Neural progenitor cell (in vitro differentiated cells): ENCODE data around the gene ARHGAP30. TPM values are rescaled to one million over a fixed set of nuclear protein-coding genes. Genes with fewer than 3 reads are reported as not detected.

Source experiments
- DNase-seq: peaks from one replicate; pipeline ENCODE4 v3.0.0-alpha.2; 2016; ENCODE audit warnings: low spot score
- H2AFZ ChIP-seq: fragments of 200-600 bp; sonication (generic); replicated peaks from 2 replicates; pipeline ENCODE4 v1.6.1; 2016; ENCODE audit warnings: antibody characterized with exemption
- H3F3A ChIP-seq: fragments of 200-600 bp; sonication (generic); 2 replicates; pipeline ENCODE4 v1.6.1; 2016; ENCODE audit warnings: antibody characterized with exemption, low read depth
- H3K27ac ChIP-seq: fragments of 200-600 bp; sonication (generic); 2 replicates; pipeline ENCODE4 v1.5.1; 2016; ENCODE audit warnings: mild to moderate bottlenecking
- H3K27me3 ChIP-seq: fragments of 200-600 bp; sonication (generic); 2 replicates; pipeline ENCODE4 v1.6.1; 2016; ENCODE audit warnings: mild to moderate bottlenecking, moderate library complexity
- H3K36me3 ChIP-seq: fragments of 200-600 bp; sonication (generic); 2 replicates; pipeline ENCODE4 v1.5.1; 2016
- H3K4me1 ChIP-seq: fragments of 200-600 bp; sonication (generic); 2 replicates; pipeline ENCODE4 v1.6.1; 2016; ENCODE audit warnings: mixed run types
- H3K4me2 ChIP-seq: fragments of 200-600 bp; sonication (generic); 2 replicates; pipeline ENCODE4 v1.6.1; 2016
- H3K4me3 ChIP-seq: fragments of 200-600 bp; sonication (generic); 2 replicates; pipeline ENCODE4 v1.5.1; 2016
- H3K79me2 ChIP-seq: fragments of 200-600 bp; sonication (generic); 2 replicates; pipeline ENCODE4 v1.6.1; 2016; ENCODE audit warnings: low read depth
- H3K9ac ChIP-seq: fragments of 200-600 bp; sonication (generic); 2 replicates; pipeline ENCODE4 v1.6.1; 2016
- H3K9me3 ChIP-seq: fragments of 200-600 bp; sonication (generic); 2 replicates; pipeline ENCODE4 v1.5.1; 2016; ENCODE audit warnings: low read depth
- H4K20me1 ChIP-seq: fragments of 200-600 bp; sonication (generic); 2 replicates; pipeline ENCODE4 v1.6.1; 2016; ENCODE audit warnings: low read depth
- H3K27ac Mint-ChIP-seq: 3 replicates; pipeline ENCODE4 v1.8.0; 2021; ENCODE audit warnings: mixed read lengths
- H3K27me3 Mint-ChIP-seq: 2 replicates; pipeline ENCODE4 v1.8.0; 2022; ENCODE audit warnings: low read depth, mild to moderate bottlenecking, inconsistent platforms, moderate library complexity, mixed read lengths; ENCODE audit not compliant: insufficient read depth
- H3K36me3 Mint-ChIP-seq: 3 replicates; pipeline ENCODE4 v1.8.0; 2021; ENCODE audit warnings: mixed read lengths
- H3K4me1 Mint-ChIP-seq: 3 replicates; pipeline ENCODE4 v1.8.0; 2021; ENCODE audit warnings: mixed read lengths
- H3K4me3 Mint-ChIP-seq: 3 replicates; pipeline ENCODE4 v1.8.0; 2021; ENCODE audit warnings: mild to moderate bottlenecking, moderate library complexity, mixed read lengths
- H3K9me3 Mint-ChIP-seq: 3 replicates; pipeline ENCODE4 v1.8.0; 2020; ENCODE audit warnings: mixed read lengths
- EZH2 ChIP-seq: fragments of 200-600 bp; sonication (generic); IDR thresholded peaks from 2 replicates; pipeline ENCODE4 v1.6.1; 2017; ENCODE audit warnings: antibody characterized with exemption, mild to moderate bottlenecking, moderate library complexity
- EZH2phosphoT487 ChIP-seq: fragments of 200-600 bp; sonication (generic); IDR thresholded peaks from 2 replicates; pipeline ENCODE4 v1.6.1; 2017; ENCODE audit warnings: antibody characterized with exemption
- total RNA-seq: library from RNA; depleted of rRNA; stranded (reverse); fragments of >200 nt; gene quantifications from 2 replicates; pipeline ENCODE4 v1.2.3, GENCODE V29; 2015; ENCODE audit warnings: low replicate concordance
- TF ChIP-seq, protein P1 (sequence below): fragments of 200-600 bp; sonication (generic); IDR thresholded peaks from 2 replicates; pipeline ENCODE4 v1.5.1; 2017; ENCODE audit warnings: antibody characterized with exemption, mild to moderate bottlenecking

Gene ARHGAP30
- total RNA-seq, 1 donor from 2014 or later: not detected

DNA sequence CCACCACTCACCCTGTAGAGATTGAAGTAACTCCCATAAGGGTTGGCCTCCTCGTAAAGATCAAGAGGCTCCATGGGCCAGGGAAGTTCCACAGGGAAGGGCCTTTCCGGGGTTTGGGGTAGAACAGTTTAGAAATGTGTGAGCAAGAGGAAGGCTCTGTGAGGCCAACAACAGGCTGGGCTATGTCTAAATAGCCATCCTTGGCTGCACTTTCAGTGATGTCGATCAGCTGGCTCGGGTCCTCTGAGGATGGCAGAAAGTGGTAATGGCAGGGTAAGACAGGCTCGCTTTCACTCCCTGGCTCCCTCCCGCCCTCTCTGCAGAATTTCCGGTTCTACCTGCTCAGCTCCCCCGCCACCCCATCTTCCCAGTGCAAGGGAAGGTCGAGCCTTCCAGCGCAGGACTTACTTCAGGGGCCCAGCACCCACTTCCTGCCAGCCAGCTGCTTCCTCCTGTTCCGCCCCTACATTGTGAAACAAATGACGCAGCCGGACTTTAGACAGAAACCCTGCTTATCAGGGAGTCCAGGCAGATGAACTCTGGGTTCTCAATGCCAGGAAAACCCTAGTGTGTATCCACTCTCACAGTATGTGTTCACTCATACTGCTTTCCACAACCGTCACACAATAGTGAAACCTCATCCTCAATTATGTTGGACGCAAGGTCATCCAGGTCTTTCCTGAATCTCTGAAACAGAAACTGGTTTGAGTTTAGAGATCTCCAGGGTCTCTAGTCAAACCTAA lies 56.0 kb downstream of the ARHGAP30 start:
- DNase-seq: no peak
- H3K4me3 ChIP-seq: no peak overlapping the region
- H3K4me1 ChIP-seq: peaks cover 8% of the 10 kb centered on the region
- no peak overlapping the region for H2AFZ ChIP-seq
- no peak for TF ChIP-seq EZH2
- no peak for TF ChIP-seq EZH2phosphoT487
- TF ChIP-seq, protein P1, sequence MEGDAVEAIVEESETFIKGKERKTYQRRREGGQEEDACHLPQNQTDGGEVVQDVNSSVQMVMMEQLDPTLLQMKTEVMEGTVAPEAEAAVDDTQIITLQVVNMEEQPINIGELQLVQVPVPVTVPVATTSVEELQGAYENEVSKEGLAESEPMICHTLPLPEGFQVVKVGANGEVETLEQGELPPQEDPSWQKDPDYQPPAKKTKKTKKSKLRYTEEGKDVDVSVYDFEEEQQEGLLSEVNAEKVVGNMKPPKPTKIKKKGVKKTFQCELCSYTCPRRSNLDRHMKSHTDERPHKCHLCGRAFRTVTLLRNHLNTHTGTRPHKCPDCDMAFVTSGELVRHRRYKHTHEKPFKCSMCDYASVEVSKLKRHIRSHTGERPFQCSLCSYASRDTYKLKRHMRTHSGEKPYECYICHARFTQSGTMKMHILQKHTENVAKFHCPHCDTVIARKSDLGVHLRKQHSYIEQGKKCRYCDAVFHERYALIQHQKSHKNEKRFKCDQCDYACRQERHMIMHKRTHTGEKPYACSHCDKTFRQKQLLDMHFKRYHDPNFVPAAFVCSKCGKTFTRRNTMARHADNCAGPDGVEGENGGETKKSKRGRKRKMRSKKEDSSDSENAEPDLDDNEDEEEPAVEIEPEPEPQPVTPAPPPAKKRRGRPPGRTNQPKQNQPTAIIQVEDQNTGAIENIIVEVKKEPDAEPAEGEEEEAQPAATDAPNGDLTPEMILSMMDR: no peak
- H3K27me3 Mint-ChIP-seq: peaks cover 10% of the 10 kb centered on the region
- no peaks in the 10 kb centered on the region for H3K27me3 ChIP-seq
- no peak overlapping the region for H3K9ac ChIP-seq
- peaks cover 9% of the 10 kb centered on the region for H3K4me1 Mint-ChIP-seq
- H3K27ac ChIP-seq: no peak overlapping the region
- H3K79me2 ChIP-seq: peaks cover 99% of the 10 kb centered on the region
- H3K36me3 ChIP-seq: no peaks in the 10 kb centered on the region
- no peaks in the 10 kb centered on the region for H3K9me3 ChIP-seq
- H4K20me1 ChIP-seq: peaks cover 58% of the 10 kb centered on the region
- H3K9me3 Mint-ChIP-seq: no peaks in the 10 kb centered on the region
- no peaks in the 10 kb centered on the region for H3F3A ChIP-seq
- H3K4me2 ChIP-seq: no peak overlapping the region
- no peaks in the 10 kb centered on the region for H3K36me3 Mint-ChIP-seq
- H3K4me3 Mint-ChIP-seq: no peak overlapping the region
- H3K27ac Mint-ChIP-seq: peak overlapping the region; percentile 70

DNA sequence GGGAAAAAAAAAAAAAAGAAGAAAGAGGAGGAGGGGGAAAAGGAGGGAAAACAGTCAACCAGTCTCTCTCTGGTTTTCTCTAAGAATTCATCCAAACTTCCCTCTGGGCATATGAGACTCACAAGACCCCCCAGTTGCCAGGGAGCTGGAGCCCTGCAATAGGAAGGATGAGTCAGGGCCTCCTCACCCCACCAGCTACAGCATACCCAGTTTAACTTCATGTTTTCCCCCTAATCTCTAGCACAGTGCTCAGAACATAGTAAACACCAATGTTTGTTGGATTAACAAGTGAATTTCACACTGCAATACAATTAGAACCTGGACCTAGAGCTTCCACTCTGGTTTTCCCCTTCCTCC lies 56.6 kb downstream of the ARHGAP30 start:
- H3K27me3 ChIP-seq: no peaks in the 10 kb centered on the region
- DNase-seq: no peak
- H3F3A ChIP-seq: no peaks in the 10 kb centered on the region
- no peak overlapping the region for H3K9ac ChIP-seq
- H3K4me3 ChIP-seq: no peak overlapping the region
- Mint-ChIP-seq H3K27me3 (peaks cover 7% of the 10 kb centered on the region), H3K4me3 (no peak overlapping the region), H3K27ac (peak overlapping the region; percentile 25), H3K4me1 (peaks cover 9% of the 10 kb centered on the region), H3K36me3 (no peaks in the 10 kb centered on the region), H3K9me3 (no peaks in the 10 kb centered on the region)
- H3K9me3 ChIP-seq: no peaks in the 10 kb centered on the region
- no peak overlapping the region for H3K4me2 ChIP-seq
- peaks cover 99% of the 10 kb centered on the region for H3K79me2 ChIP-seq
- H4K20me1 ChIP-seq: peaks cover 58% of the 10 kb centered on the region
- peaks cover 3% of the 10 kb centered on the region for H3K4me1 ChIP-seq
- no peak overlapping the region for H3K27ac ChIP-seq
- H3K36me3 ChIP-seq: no peaks in the 10 kb centered on the region
- no peak overlapping the region for H2AFZ ChIP-seq
- TF ChIP-seq, protein P1: no peak
- TF ChIP-seq EZH2phosphoT487 (no peak), EZH2 (no peak)

DNA sequence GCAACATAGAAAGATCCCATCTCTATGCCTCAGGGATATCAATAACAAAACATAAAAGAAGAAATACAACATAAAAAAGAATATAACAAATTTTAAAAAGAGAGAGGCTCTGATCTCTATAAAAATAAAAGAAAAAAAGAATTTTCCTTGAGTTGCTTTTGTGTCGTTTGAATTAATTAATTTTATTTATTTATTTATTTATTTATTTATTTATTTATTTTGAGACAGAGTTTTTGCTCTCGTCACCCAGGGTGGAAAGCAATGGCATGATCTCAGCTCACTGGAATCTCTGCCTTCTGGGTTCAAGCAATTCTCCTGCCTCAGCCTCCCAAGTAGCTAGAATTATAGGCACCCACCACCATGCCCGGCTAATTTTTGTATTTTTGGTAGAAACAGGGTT lies 57.3 kb downstream of the ARHGAP30 start:
- Histone ChIP-seq H3K79me2 (peaks cover 99% of the 10 kb centered on the region), H3K36me3 (no peaks in the 10 kb centered on the region), H2AFZ (no peak overlapping the region), H3K27me3 (no peaks in the 10 kb centered on the region), H3K4me3 (no peak overlapping the region), H3F3A (no peaks in the 10 kb centered on the region), H3K9me3 (no peaks in the 10 kb centered on the region), H3K9ac (no peak overlapping the region), H4K20me1 (peaks cover 58% of the 10 kb centered on the region), H3K4me1 (no peaks in the 10 kb centered on the region), H3K4me2 (no peak overlapping the region), H3K27ac (no peak overlapping the region)
- Mint-ChIP-seq H3K9me3 (no peaks in the 10 kb centered on the region), H3K27me3 (peaks cover 3% of the 10 kb centered on the region), H3K4me1 (peaks cover 6% of the 10 kb centered on the region), H3K27ac (no peak overlapping the region), H3K36me3 (no peaks in the 10 kb centered on the region), H3K4me3 (no peak overlapping the region)
- no peak for DNase-seq
- TF ChIP-seq, protein P1: no peak
- TF ChIP-seq EZH2phosphoT487 (no peak), EZH2 (no peak)
